Tibial nerve (tissue), 4 donors: ENCODE data around the gene POU6F1. TPM values are rescaled to one million over a fixed set of nuclear protein-coding genes. Genes with fewer than 3 reads are reported as not detected.

Experiments
- DNase-seq, 2 donors: peaks; one replicate each; pipeline ENCODE4 v3.0.0-alpha.2; 2019; ENCODE audit warnings: low spot score in 2 of 2
- H3K27ac ChIP-seq, 4 donors: fragments of 200-600 bp; sonication (generic) in 3 of 4; one replicate each; pipeline ENCODE4 v1.5.1; 2017 to 2019; ENCODE audit warnings: mild to moderate bottlenecking in 1 of 4
- H3K27me3 ChIP-seq, 2 donors: fragments of 200-600 bp; sonication (generic) in 1 of 2; one replicate each; pipeline versions ENCODE4 v1.5.1 to v1.6.0; 2017 to 2019
- H3K36me3 ChIP-seq, 3 donors: fragments of 200-600 bp; sonication (generic); one replicate each; pipeline ENCODE4 v1.5.1; 2018 to 2019
- H3K4me1 ChIP-seq, 4 donors: fragments of 200-600 bp; sonication (generic) in 3 of 4; one replicate each; pipeline ENCODE4 v1.5.1; 2017 to 2019
- H3K4me3 ChIP-seq, 4 donors: fragments of 200-600 bp; sonication (generic) in 3 of 4; one replicate each; pipeline ENCODE4 v1.5.1; 2017 to 2019; ENCODE audit warnings: mild to moderate bottlenecking in 1 of 4, moderate library complexity in 1 of 4
- H3K9me3 ChIP-seq, 4 donors: fragments of 200-600 bp; sonication (generic) in 3 of 4; one replicate each; pipeline ENCODE4 v1.5.1; 2017 to 2019
- CTCF ChIP-seq, 5 experiments: fragments of 200-600 bp in 3 of 5; fragments of 450-650 bp in 2 of 5; sonication (generic) in 3 of 5; IDR thresholded peaks; one replicate each; pipeline ENCODE4 v1.5.1; 2016 to 2019; ENCODE audit warnings: antibody characterized with exemption in 5 of 5, mild to moderate bottlenecking in 3 of 5, moderate library complexity in 2 of 5
- EP300 ChIP-seq, 2 donors: sonication (generic); formaldehyde crosslinking; IDR thresholded peaks; one replicate each; pipeline ENCODE4 v1.6.1; 2017; ENCODE audit warnings: antibody characterized with exemption in 2 of 2, mild to moderate bottlenecking in 1 of 2
- POLR2A ChIP-seq, 2 donors: fragments of 450-650 bp; IDR thresholded peaks; one replicate each; pipeline ENCODE4 v1.6.1; 2017; ENCODE audit warnings: antibody characterized with exemption in 2 of 2, mild to moderate bottlenecking in 2 of 2, moderate library complexity in 2 of 2
- WGBS, 2 donors: methylation state at CpG; one replicate each; pipeline ENCODE4 v1.1.5; 2018; 5-methylcytosine and 5-hydroxymethylcytosine counted together
- total RNA-seq, 4 donors: library from RNA; depleted of rRNA; stranded (reverse); fragments of >200 nt; gene quantifications; one replicate each; pipeline ENCODE4 v1.1.0, GENCODE V29; 2016

The POU6F1 gene
- total RNA-seq, 4 donors from 2014 or later, result 14.4 to 27.5 (median 21.9) TPM

DNA sequence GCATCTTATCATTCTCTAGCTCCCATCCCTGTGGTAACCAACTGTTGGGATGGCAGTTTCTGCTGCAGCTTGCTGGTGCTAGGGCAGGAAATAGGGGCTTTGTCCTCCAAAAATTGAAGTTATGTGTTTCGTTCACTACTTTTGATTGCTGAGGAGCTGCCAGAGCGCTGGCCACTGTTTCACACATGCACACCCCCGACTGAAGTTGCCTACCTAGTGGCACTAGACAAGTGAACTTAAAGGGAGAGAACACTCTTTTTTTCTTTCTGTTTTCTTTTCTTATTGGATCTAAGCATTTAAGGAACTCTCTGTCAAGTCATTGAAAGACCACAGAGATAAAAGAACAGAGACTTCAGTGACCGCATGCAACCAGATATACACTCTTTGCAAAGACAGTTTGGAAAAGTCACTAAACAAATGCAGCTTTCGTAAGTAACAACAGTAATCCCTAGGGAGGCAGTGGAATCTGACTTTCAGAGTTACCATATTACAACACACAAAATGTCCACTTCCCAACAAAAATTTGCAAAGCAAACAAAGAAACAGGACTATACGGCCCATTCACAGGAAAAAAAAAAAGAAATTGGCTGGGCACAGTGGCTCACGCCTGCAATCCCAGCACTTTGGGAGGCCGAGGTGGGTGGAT, 56.9 kb downstream of the POU6F1 start:
- peak in 1 of 2 donors; percentile 11 for DNase-seq
- H3K36me3 ChIP-seq, result peaks cover 0 to 4% (median 0%) of the 10 kb centered on the region in 3 donors
- no peak overlapping the region for H3K27ac ChIP-seq
- 52 to 60% methylated on average over 8 of the region's 8 CpGs for WGBS, 2 donors
- TF ChIP-seq EP300 (IDR thresholded peaks at IDR 0.05) (no peak), CTCF (IDR thresholded peaks at IDR 0.05) (no peak), POLR2A (IDR thresholded peaks at IDR 0.05) (no peak)
- H3K4me3 ChIP-seq, result no peak overlapping the region
- H3K27me3 ChIP-seq, result no peaks in the 10 kb centered on the region
- H3K4me1 ChIP-seq, result peaks cover 0 to 16% (median 0%) of the 10 kb centered on the region in 4 donors
- no peaks in the 10 kb centered on the region for H3K9me3 ChIP-seq

- Histone ChIP-seq H3K4me3 (no peak overlapping the region), H3K36me3 (no peaks in the 10 kb centered on the region), H3K9me3 (no peaks in the 10 kb centered on the region), H3K4me1 (peaks cover 0 to 9% (median 0%) of the 10 kb centered on the region in 4 donors), H3K27me3 (no peaks in the 10 kb centered on the region), H3K27ac (no peak overlapping the region)
- no peak for DNase-seq
- TF ChIP-seq CTCF (IDR thresholded peaks at IDR 0.05), result no peak
- TF ChIP-seq POLR2A (IDR thresholded peaks at IDR 0.05), result no peak
- no peak for TF ChIP-seq EP300 (IDR thresholded peaks at IDR 0.05)
- 97% methylated on average over 3 of the region's 3 CpGs for WGBS, 2 donors
Measured at GRCh38 chr12:51156245-51156765, 61.6 kb downstream of the POU6F1 start.

DNA sequence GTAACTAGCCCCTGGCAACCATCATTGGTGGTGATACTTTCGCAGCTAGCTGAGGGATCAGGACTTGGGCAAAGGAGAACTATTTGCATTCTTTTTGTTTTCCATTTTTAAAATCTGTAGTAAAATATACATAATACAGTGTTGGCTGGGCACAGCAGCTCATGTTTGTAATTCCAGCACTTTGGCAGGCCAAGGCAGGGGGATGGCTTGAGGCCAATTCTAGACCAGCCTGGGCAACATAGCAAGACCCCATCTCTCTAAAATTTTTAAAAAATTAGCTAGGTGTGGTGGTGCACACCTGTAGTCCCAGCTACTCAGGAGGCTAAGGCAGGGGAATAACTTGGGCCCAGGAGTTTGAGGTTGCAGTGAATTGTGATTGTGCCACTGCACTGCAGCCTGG, 64.9 kb downstream of the POU6F1 start:
- H3K4me1 ChIP-seq, result no peaks in the 10 kb centered on the region
- H3K27ac ChIP-seq, result no peak overlapping the region
- no peaks in the 10 kb centered on the region for H3K9me3 ChIP-seq
- no peak for TF ChIP-seq EP300 (IDR thresholded peaks at IDR 0.05)
- no peak for TF ChIP-seq CTCF (IDR thresholded peaks at IDR 0.05)
- no peak for TF ChIP-seq POLR2A (IDR thresholded peaks at IDR 0.05)
- no peak for DNase-seq
- no peaks in the 10 kb centered on the region for H3K27me3 ChIP-seq
- H3K4me3 ChIP-seq, result no peak overlapping the region
- H3K36me3 ChIP-seq, result no peaks in the 10 kb centered on the region
- WGBS, 2 donors, result 94 to 96% methylated on average over 1 of the region's 1 CpG

- Histone ChIP-seq H3K36me3 (no peaks in the 10 kb centered on the region), H3K27me3 (no peaks in the 10 kb centered on the region), H3K4me1 (no peaks in the 10 kb centered on the region), H3K27ac (no peak overlapping the region), H3K4me3 (no peak overlapping the region), H3K9me3 (no peaks in the 10 kb centered on the region)
- DNase-seq, result no peak
- WGBS, 2 donors, result 55 to 57% methylated on average over 3 of the region's 3 CpGs
- TF ChIP-seq CTCF (IDR thresholded peaks at IDR 0.05), result no peak
- no peak for TF ChIP-seq EP300 (IDR thresholded peaks at IDR 0.05)
- TF ChIP-seq POLR2A (IDR thresholded peaks at IDR 0.05), result no peak
Measured at GRCh38 chr12:51150777-51151176, 67.1 kb downstream of the POU6F1 start.

- no peak overlapping the region for H3K4me3 ChIP-seq
- no peaks in the 10 kb centered on the region for H3K27me3 ChIP-seq
- H3K9me3 ChIP-seq, result no peaks in the 10 kb centered on the region
- H3K4me1 ChIP-seq, result no peaks in the 10 kb centered on the region
- H3K36me3 ChIP-seq, result no peaks in the 10 kb centered on the region
- WGBS, 2 donors, result 83 to 85% methylated on average over 1 of the region's 1 CpG
- no peak overlapping the region for H3K27ac ChIP-seq
- no peak for TF ChIP-seq CTCF (IDR thresholded peaks at IDR 0.05)
- no peak for TF ChIP-seq POLR2A (IDR thresholded peaks at IDR 0.05)
- TF ChIP-seq EP300 (IDR thresholded peaks at IDR 0.05), result no peak
- DNase-seq, result no peak
Measured at GRCh38 chr12:51147309-51147708, 70.6 kb downstream of the POU6F1 start.
